WTC11 (cell line): Measurements from ENCODE around the gene MRPS5. TPM values are rescaled to one million over a fixed set of nuclear protein-coding genes. Genes with fewer than 3 reads are reported as not detected.

Experiments used
- ATAC-seq: fragments of 200-7000 bp; cut with Tn5 transposase; 2 replicates; pipeline ENCODE4 v1.10.0; 2021; ENCODE audit warnings: mild to moderate bottlenecking, moderate library complexity
- CTCF ChIA-PET: fragments of 300-600 bp; sonication (Branson Sonifier 250); formaldehyde crosslinking; loops from one replicate; lab custom pipeline; 2021; ENCODE audit warnings: antibody characterized with exemption; lab: Charles Lee
- POLR2A ChIA-PET: fragments of 350-600 bp; sonication (Branson Sonifier 250); formaldehyde crosslinking; loops from one replicate; lab custom pipeline; 2021; ENCODE audit warnings: antibody characterized with exemption; lab: Charles Lee
- DNase-seq: peaks from one replicate; pipeline ENCODE4 v3.0.0; 2021; ENCODE audit warnings: low spot score
- H3K27ac Mint-ChIP-seq: 2 replicates; pipeline ENCODE4 v1.8.0; 2021; ENCODE audit warnings: mixed read lengths
- H3K27me3 Mint-ChIP-seq: 2 replicates; pipeline ENCODE4 v1.8.0; 2021; ENCODE audit warnings: low read depth, mild to moderate bottlenecking, moderate library complexity, mixed read lengths
- H3K36me3 Mint-ChIP-seq: 2 replicates; pipeline ENCODE4 v1.8.0; 2021; ENCODE audit warnings: mixed read lengths
- H3K4me1 Mint-ChIP-seq: 2 replicates; pipeline ENCODE4 v1.8.0; 2022; ENCODE audit warnings: mixed read lengths
- H3K4me3 Mint-ChIP-seq: 2 replicates; pipeline ENCODE4 v1.8.0; 2021; ENCODE audit warnings: mild to moderate bottlenecking, moderate library complexity, mixed read lengths
- H3K9me3 Mint-ChIP-seq: 2 replicates; pipeline ENCODE4 v1.8.0; 2021; ENCODE audit warnings: mixed read lengths
- ATF6 ChIP-seq: sonication (generic); formaldehyde crosslinking; IDR thresholded peaks from 2 replicates; pipeline ENCODE4 v1.8.1; 2023; ENCODE audit warnings: mild to moderate bottlenecking, missing genetic modification reagents
- ELF4 ChIP-seq: sonication (generic); formaldehyde crosslinking; IDR thresholded peaks from 2 replicates; pipeline ENCODE4 v1.8.1; 2022; ENCODE audit warnings: low read depth, mild to moderate bottlenecking, moderate library complexity, missing genetic modification reagents
- FOXJ3 ChIP-seq: sonication (generic); formaldehyde crosslinking; IDR thresholded peaks from 2 replicates; pipeline ENCODE4 v1.9.0; 2021; ENCODE audit warnings: missing genetic modification reagents, mild to moderate bottlenecking, borderline replicate concordance
- GTF2I ChIP-seq: fragments of 250-450 bp; sonication (Bioruptor Pico); conservative IDR thresholded peaks from 2 replicates; pipeline ENCODE4 v1.4.0; 2021; ENCODE audit warnings: mild to moderate bottlenecking
- HMGXB4 ChIP-seq: sonication (generic); formaldehyde crosslinking; IDR thresholded peaks from 2 replicates; pipeline ENCODE4 v1.8.1; 2023; ENCODE audit warnings: mild to moderate bottlenecking, moderate library complexity, missing genetic modification reagents
- IRF2 ChIP-seq: sonication (generic); formaldehyde crosslinking; IDR thresholded peaks from 2 replicates; pipeline ENCODE4 v1.8.0; 2022; ENCODE audit warnings: low read depth, missing genetic modification reagents, borderline replicate concordance
- KAT7 ChIP-seq: sonication (generic); formaldehyde crosslinking; IDR thresholded peaks from 2 replicates; pipeline ENCODE4 v1.8.1; 2023; ENCODE audit warnings: missing genetic modification reagents, mild to moderate bottlenecking, borderline replicate concordance
- MAX ChIP-seq: sonication (generic); formaldehyde crosslinking; IDR thresholded peaks from 2 replicates; pipeline ENCODE4 v1.8.0; 2022; ENCODE audit warnings: mild to moderate bottlenecking, missing genetic modification reagents
- NR1H2 ChIP-seq: sonication (generic); formaldehyde crosslinking; IDR thresholded peaks from 2 replicates; pipeline ENCODE4 v1.9.0; 2021; ENCODE audit warnings: mild to moderate bottlenecking, moderate library complexity, missing genetic modification reagents
- RORB ChIP-seq: fragments of 250-450 bp; sonication (Bioruptor Pico); IDR thresholded peaks from 2 replicates; pipeline ENCODE4 v1.9.0; 2021; ENCODE audit warnings: mild to moderate bottlenecking
- SMAD3 ChIP-seq: sonication (generic); formaldehyde crosslinking; IDR thresholded peaks from 2 replicates; pipeline ENCODE4 v1.8.0; 2022; ENCODE audit warnings: missing genetic modification reagents, mild to moderate bottlenecking, borderline replicate concordance
- TEAD1 ChIP-seq: sonication (generic); formaldehyde crosslinking; IDR thresholded peaks from 2 replicates; pipeline ENCODE4 v1.8.0; 2022; ENCODE audit warnings: mild to moderate bottlenecking, missing genetic modification reagents
- TEAD4 ChIP-seq: sonication (generic); formaldehyde crosslinking; IDR thresholded peaks from 2 replicates; pipeline ENCODE4 v1.8.0; 2022; ENCODE audit warnings: mild to moderate bottlenecking, missing genetic modification reagents
- ZMAT4 ChIP-seq: fragments of 250-450 bp; sonication (Bioruptor Pico); IDR thresholded peaks from 2 replicates; pipeline ENCODE4 v1.9.0; 2021; ENCODE audit warnings: mild to moderate bottlenecking
- ZNF138 ChIP-seq: sonication (generic); formaldehyde crosslinking; conservative IDR thresholded peaks from 2 replicates; pipeline ENCODE4 v1.8.1; 2022; ENCODE audit warnings: mild to moderate bottlenecking, moderate library complexity, missing genetic modification reagents
- ZNF317 ChIP-seq: sonication (generic); formaldehyde crosslinking; IDR thresholded peaks from 2 replicates; pipeline ENCODE4 v1.8.1; 2023; ENCODE audit warnings: low read depth, mild to moderate bottlenecking, moderate library complexity, missing genetic modification reagents, borderline replicate concordance
- ZSCAN18 ChIP-seq: fragments of 250-450 bp; sonication (Bioruptor Pico); IDR thresholded peaks from 2 replicates; pipeline ENCODE4 v2.1.2; 2022; ENCODE audit warnings: mild to moderate bottlenecking, moderate library complexity
- total RNA-seq: library from RNA; stranded (reverse); gene quantifications from 3 replicates; pipeline ENCODE4 v1.2.3, GENCODE V29; 2021
- TF ChIP-seq, protein P1 (sequence below): sonication (generic); formaldehyde crosslinking; IDR thresholded peaks from 2 replicates; pipeline ENCODE4 v1.8.1; 2022; ENCODE audit warnings: mild to moderate bottlenecking, moderate library complexity, missing genetic modification reagents
- TF ChIP-seq, protein P2 (sequence below): sonication (generic); formaldehyde crosslinking; IDR thresholded peaks from 2 replicates; pipeline ENCODE4 v1.8.1; 2022; ENCODE audit warnings: low read depth, mild to moderate bottlenecking, moderate library complexity, missing genetic modification reagents, borderline replicate concordance
- TF ChIP-seq, protein P3 (sequence below): fragments of 250-450 bp; sonication (Bioruptor Pico); IDR thresholded peaks from 2 replicates; pipeline ENCODE4 v1.9.0; 2021; ENCODE audit warnings: mild to moderate bottlenecking

MRPS5 gene
- total RNA-seq, 1 experiment from 2014 or later = 70.3 TPM

GRCh38 chr2:95047629-95048510, 73.7 kb downstream of the MRPS5 start:
- ATAC-seq (no peak), DNase-seq (no peak)
- Mint-ChIP-seq H3K36me3 (no peaks in the 10 kb centered on the region), H3K9me3 (no peaks in the 10 kb centered on the region), H3K4me3 (no peak overlapping the region), H3K4me1 (peaks cover 11% of the 10 kb centered on the region; the same call in 1 of the 2 replicates), H3K27me3 (peaks cover 6% of the 10 kb centered on the region), H3K27ac (no peak overlapping the region)
- POLR2A ChIA-PET = interaction anchor here (0.9 kb wide), 1 partner anchor 61 kb away, joined by 3 read pairs; no protein-coding TSS in a partner anchor
- no peak for TF ChIP-seq MAX (CRISPR knock-in tag)
- TF ChIP-seq ZNF317 (CRISPR knock-in tag) = no peak
- no peak for TF ChIP-seq FOXJ3
- TF ChIP-seq ATF6 (CRISPR knock-in tag) = no peak
- TF ChIP-seq KAT7 (CRISPR knock-in tag) = no peak
- no peak for TF ChIP-seq ELF4 (CRISPR knock-in tag)
- no peak for TF ChIP-seq ZNF138
- TF ChIP-seq TEAD1 (CRISPR knock-in tag) = no peak
- TF ChIP-seq ZMAT4 (CRISPR knock-in tag) = no peak
- no peak for TF ChIP-seq GTF2I (CRISPR knock-in tag)
- TF ChIP-seq, protein P1, sequence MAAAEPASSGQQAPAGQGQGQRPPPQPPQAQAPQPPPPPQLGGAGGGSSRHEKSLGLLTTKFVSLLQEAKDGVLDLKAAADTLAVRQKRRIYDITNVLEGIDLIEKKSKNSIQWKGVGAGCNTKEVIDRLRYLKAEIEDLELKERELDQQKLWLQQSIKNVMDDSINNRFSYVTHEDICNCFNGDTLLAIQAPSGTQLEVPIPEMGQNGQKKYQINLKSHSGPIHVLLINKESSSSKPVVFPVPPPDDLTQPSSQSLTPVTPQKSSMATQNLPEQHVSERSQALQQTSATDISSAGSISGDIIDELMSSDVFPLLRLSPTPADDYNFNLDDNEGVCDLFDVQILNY (CRISPR knock-in tag) = no peak
- TF ChIP-seq RORB (CRISPR knock-in tag) = no peak
- no peak for TF ChIP-seq NR1H2 (CRISPR knock-in tag)
- TF ChIP-seq ZSCAN18 (CRISPR knock-in tag) = no peak
- TF ChIP-seq SMAD3 (CRISPR knock-in tag) = no peak
- TF ChIP-seq, protein P2, sequence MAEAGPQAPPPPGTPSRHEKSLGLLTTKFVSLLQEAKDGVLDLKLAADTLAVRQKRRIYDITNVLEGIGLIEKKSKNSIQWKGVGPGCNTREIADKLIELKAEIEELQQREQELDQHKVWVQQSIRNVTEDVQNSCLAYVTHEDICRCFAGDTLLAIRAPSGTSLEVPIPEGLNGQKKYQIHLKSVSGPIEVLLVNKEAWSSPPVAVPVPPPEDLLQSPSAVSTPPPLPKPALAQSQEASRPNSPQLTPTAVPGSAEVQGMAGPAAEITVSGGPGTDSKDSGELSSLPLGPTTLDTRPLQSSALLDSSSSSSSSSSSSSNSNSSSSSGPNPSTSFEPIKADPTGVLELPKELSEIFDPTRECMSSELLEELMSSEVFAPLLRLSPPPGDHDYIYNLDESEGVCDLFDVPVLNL (CRISPR knock-in tag) = no peak
- no peak for TF ChIP-seq TEAD4 (CRISPR knock-in tag)
- TF ChIP-seq, protein P3, sequence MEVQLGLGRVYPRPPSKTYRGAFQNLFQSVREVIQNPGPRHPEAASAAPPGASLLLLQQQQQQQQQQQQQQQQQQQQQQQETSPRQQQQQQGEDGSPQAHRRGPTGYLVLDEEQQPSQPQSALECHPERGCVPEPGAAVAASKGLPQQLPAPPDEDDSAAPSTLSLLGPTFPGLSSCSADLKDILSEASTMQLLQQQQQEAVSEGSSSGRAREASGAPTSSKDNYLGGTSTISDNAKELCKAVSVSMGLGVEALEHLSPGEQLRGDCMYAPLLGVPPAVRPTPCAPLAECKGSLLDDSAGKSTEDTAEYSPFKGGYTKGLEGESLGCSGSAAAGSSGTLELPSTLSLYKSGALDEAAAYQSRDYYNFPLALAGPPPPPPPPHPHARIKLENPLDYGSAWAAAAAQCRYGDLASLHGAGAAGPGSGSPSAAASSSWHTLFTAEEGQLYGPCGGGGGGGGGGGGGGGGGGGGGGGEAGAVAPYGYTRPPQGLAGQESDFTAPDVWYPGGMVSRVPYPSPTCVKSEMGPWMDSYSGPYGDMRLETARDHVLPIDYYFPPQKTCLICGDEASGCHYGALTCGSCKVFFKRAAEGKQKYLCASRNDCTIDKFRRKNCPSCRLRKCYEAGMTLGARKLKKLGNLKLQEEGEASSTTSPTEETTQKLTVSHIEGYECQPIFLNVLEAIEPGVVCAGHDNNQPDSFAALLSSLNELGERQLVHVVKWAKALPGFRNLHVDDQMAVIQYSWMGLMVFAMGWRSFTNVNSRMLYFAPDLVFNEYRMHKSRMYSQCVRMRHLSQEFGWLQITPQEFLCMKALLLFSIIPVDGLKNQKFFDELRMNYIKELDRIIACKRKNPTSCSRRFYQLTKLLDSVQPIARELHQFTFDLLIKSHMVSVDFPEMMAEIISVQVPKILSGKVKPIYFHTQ = no peak
- no peak for TF ChIP-seq IRF2 (CRISPR knock-in tag)
- no peak for TF ChIP-seq HMGXB4
- CTCF ChIA-PET = interaction anchor here (0.8 to 1.2 kb wide), 2 partner anchors 25 to 28 kb away, joined by 3 read pairs; no protein-coding TSS in a partner anchor
